Glomerular visceral epithelial cell (primary cell): Measurements from ENCODE around the gene ZNF487.
"Not testable (repeated sequence)": the region's sequence is repeated elsewhere in the genome, so short reads cannot be mapped to it uniquely, and the experiment has no call there.

Source experiments
- DNase-seq: peaks from one replicate; pipeline ENCODE4 v3.0.0-alpha.2; 2016; ENCODE audit errors: extremely low spot score

The ZNF487 gene

DNA sequence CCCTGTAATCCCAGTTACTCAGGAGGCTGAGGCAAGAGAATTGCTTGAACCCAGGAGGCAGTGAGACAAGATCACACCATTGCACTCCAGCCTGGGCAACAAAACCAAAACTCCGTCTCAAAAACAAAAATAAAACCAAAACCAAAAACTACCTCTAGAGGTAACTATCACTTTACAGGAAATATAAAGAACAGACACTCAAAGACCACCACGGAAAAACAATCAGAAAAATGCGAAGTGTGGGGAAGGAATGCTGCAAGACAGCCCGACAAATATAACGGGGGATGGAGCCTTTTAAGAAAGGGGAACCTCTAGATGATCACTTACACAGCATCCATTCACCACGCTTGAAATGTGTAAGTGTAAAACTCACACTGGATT lies 32.2 kb upstream of the ZNF487 start:
- no peak for DNase-seq

DNA sequence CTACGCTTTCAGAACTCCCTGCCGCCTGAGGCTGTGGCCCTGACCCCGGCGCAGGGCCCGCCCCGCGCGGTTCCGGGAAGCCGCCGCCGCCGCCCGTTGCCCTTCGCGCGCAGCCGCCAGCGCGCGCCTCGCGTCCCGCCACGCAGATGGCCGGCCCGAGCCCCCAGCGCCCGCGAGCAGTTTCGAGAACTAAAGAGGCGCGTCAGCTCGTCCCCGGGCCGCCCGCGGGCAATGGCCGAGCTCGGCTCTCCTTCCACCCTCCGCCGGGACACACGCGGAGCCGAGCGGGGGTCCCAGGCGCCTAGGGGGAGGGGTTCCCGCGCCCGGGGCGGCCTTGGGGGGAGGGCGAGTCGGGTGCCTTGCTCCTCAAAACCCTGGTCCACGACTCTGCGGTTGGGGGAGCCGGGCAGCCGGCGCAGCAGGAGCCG lies 29.7 kb upstream of the ZNF487 start:
- peak; percentile 49 for DNase-seq

DNA sequence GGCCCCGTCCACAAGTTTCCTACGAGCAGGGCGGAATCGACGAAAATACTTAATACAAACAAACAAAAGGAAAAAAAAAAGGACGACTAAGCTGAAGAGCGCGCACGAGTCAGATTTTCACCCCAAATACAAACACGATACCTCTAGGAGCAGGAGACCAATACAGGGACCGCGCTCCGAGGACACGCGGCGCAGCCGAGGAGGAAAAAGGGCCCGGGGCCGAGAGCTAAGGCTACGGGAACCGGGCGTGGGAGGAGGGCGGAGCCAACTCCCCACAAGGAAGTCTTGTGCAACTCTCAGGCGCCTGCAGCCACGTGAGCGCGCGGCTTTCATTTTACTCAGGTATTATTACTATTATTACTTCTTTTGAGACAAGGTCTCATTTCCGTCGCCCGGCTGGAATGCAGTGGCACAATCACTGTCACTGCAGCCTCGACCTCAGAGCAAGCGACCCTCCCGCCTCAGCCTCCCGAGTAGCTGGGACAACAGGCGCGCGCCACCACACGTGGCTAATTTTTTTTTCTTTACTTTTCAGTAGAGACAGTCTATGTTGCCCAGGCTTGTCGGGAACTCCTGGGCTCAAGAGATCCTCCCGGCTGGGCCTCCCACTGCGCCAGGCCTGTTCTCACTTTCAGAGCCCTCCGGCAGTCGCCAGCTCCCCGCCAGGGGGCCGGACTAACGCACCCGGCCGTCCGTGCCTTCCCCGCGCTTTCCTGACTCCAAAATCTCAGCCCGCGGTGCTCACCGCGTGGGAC lies 29.2 kb upstream of the ZNF487 start:
- peak; percentile 90 for DNase-seq

DNA sequence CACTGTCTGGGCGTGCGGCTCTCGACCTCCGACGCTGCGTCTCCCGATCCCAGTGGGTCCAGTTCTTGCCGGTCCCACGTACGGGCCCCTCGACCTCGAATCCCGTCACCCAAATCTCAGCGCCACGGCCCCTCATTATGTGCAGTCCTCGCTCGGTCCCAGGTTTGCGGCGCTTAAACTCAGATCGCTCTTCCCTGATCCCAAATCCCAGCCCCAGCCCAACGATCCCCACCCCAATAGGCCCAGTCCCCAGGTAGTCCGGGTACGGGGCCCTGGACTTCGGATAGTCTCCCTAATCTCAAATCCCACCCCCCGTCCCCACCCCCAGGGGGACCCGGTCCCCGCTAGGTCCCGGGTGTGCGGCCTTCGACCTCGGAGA lies 28.6 kb upstream of the ZNF487 start:
- no peak for DNase-seq

DNA sequence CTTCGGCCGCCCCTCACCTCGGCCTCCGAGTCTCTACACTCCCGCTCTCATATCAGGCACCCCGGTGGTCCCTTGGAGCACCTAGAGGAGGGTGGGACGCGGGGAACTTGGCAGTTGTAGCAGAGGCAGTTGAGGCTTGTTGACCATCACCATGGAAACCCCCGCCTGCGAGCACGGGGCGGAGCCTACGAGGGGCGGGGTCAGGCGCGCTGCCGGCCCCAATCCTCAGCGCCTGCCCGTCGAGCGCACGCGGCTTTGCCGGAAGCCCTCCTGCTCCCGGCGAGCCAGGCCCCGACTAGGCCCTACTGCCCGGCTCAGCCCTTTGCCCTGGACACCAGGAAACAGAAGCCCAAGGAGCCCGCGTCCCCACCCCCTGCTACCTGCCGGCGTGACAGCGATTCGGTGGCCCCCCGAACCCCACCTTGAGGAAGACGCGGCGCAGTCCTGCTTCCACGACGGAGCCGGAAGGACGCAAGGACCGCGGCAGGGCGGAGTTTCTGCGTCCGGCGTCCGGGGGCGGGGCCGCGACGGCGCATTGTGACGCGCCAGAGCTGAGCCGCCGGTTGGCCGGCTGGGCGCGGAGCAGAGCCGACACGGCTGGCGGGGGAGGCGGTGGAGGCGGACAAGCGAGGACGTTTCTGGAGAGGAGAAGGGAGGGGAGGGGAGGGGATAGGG lies 28.1 kb upstream of the ZNF487 start, which contains the start of gene HNRNPF:
TSS of gene HNRNPF (minus strand) at position 477 of the 675 bp plus-strand sequence. CDS start 21,302 bp downstream, outside the sequence.
- DNase-seq, result peak; percentile 97

DNA sequence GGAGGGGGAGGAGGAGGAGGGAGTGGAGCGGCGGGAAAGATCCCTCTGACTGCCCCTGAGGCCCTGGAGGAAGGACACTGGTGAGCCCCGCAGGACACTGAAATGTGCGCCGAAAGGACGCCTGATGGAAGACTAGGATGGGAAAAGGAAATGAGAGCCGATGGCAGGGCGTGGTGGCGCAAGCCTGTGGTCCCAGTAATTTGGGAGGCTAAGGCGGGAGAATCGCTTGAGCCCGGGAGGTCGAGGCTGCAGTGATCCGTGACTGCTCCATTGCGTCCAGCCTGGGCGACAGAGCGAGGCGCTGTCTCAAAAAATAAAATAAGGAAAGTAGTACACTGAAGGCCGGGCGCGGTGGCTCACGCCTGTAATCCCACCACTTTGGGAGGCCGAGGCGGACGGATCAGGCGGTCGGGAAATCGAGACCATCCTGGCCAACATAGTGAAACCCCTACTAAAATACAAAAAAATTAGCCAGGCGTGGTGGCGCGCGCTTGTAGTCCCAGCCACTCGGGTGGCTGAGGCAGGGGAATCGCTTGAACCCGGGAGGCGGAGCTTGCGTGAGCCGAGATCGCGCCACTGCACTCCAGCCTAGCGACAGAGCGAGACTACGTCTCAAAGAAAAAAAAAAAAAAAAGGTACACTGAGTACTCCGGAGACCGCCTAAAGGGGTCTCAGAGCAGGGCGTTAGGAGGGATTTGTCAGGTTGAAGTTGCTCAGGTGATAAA lies 27.4 kb upstream of the ZNF487 start:
- DNase-seq, result no peak

DNA sequence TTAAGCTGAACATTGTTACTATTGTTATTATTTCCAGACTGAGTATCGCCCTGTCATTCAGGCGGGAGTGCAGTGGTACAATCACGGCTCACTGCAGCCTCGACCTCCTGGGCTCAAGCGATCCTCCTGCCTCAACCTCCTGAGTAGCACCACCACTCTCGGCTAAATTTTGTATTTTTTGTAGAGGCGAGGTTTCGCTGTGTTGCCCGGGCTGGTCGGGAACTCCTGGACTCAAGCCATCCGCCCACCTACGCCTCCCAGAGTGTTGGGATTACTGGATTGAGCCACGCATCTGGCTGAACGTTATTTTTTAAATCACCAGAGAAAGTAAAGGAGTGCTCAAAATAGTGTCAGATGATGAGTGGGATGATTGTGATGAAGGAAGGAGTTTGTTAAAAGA lies 26.6 kb upstream of the ZNF487 start:
- DNase-seq, result no peak

DNA sequence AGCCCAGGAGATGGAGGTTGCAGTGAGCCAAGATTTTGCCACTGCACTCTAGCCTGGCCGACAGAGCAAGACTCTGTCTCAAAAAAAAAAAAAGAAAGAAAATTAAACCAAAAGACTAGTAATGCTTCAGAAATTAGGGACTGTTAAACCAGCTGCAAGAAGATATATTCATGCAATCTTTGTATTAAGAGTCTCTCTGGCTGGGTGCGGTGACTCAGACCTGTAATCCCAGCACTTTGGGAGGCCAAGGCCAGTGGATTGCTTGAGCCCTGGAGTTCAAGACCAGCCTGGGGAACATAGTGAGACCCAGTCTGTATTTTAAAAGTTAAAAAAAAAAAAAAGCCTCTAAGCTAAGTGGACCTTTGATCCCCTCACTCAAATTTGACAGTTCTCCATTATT lies 25.4 kb upstream of the ZNF487 start:
- no peak for DNase-seq

DNA sequence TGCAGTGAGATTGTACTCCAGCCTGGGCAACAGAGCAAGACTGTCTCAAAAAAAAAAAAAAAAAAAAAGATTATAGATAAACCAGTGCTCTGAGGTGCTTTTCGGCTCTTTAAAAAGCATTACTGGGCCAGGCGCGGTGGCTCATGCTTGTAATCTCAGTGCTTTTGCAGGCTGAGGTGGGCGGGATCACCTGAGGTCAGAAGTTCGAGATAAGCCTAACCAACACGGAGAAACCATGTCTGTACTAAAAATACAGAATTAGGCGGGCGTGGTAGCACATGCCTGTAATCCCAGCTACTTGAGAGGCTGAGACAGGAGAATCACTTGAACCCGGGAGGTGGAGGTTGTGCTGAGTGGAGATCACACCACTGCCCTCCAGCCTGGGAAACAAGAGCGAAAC lies 21.4 kb upstream of the ZNF487 start:
- no peak for DNase-seq

DNA sequence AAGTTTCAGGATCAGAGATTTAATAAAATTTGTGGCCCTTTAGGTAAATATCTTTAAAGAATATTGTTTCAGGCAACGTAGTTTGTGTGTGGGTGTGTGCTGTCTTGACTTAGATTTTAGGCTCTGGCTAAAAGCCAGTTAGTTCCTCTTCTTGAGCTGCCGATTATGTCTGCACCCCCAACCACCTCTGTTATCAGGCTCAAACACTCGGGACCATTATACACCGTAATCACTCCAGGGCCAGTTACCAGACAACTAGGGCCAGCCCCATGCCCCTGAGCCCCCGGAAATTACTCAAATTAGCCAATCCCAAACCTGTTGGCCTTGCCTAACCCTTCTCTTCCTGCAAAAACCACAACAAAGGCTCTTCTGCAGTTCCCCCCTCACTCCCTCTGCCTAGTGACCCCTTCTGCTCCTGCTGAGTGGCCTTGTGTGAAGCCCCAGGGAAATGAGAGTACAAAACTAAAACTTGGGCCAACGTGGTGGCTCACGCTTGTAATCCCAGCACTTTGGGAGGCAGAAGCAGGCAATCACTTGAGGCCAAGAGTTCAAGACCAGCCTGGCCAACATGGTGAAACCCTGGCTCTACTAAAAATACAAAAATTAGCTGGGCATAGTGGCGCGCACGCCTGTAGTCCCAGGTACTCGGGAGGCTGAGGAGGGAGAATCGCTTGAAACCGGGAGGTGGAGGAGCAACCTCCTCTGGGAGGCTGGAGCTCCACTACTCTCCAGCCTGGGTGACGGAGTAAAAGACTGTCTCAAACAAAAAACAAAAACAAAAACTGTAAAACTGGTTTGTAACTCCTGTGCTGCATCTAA lies 18.8 kb upstream of the ZNF487 start:
- no peak for DNase-seq

DNA sequence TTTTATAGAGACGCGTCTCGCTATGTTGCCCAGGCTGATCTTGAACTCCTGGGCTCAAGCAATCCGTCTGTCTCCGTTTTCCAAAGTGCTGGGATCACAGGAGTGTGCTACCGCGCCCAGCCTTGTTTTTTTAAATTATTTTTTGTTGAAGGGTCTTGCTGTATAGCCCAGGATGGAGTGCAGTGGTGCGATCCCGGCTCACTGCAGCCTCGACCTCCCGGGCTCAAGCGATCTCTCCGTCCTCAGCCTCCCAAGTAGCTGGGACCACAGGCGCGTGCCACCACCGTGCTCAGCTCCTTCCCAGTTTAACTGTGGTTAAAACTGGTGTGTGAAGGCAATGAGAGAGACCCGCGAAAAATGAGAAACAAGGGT lies 16.9 kb upstream of the ZNF487 start:
- no peak for DNase-seq

DNA sequence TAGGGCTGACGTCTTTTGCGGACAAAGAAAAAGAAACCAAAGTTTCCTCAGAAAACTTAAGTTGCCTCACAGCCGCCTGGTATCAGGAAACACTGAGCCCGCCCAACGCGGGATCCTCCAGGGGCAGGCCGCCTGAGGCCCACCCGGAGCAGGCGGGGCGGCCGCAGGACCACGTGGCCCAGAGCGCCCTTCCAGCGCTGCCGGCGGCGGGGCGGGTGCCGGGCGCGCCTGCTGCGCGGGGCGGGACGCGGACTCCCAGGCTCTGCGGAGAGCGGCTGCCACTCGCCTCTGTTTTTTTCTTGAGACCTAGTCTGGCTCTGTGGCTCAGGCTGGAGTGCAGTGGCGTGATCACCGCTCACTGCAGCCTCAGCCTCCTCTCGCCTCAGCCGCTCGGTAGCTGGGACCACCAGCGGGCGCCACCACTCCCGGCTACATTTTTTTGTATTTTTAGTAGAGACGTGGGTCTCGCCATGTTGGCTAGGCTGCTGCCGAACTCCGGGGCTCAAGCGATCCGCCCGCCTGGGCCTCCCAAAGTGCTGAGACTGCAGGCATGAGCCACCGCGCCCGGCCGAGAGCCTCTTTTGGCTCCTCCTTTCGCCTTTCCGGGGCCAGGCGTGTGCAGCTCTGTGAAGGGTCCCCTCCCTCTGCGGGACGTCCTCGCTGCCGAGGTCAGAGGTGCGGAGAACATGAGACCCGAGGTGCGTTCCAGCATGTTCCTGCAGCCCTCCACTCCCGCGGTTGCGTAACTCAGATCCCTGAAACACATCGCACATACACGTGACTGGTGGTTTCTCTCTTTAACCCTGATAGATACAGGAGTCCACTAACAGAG lies 16.3 kb upstream of the ZNF487 start:
- DNase-seq, result peak; percentile 85

DNA sequence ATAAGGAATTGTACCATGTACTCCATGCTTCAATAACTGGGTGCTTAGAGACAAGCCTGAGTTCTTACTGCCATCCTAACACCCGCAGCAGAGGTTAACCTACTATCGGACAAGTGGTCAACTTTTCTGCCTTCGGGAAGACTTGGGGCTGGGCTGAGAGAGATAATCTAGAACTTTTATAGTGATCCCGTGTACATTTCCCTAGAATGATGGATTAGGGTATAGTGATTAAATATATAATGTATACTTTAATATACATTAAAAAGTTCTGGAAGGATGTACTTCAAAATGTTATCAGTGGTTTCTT lies 15.8 kb upstream of the ZNF487 start:
- DNase-seq, result no peak

DNA sequence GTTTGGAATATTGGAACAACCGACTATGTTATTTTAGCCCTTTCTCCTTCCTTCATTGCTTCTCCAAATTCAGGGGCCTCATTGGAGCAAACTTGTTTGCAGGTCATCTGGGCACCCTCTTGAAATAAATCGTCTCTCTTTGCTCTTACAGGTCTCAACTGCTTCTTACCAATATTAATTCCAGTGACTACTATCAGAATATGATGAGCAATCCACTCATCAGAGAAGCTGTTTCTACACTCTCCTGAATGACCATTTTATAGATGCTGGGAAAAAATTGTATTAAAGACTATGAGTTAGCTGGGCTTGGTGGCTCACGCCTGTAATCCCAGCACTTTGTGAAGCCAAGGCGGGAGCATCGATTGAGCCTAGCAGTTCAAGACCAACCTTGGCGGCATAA lies 15.4 kb upstream of the ZNF487 start:
- no peak for DNase-seq

DNA sequence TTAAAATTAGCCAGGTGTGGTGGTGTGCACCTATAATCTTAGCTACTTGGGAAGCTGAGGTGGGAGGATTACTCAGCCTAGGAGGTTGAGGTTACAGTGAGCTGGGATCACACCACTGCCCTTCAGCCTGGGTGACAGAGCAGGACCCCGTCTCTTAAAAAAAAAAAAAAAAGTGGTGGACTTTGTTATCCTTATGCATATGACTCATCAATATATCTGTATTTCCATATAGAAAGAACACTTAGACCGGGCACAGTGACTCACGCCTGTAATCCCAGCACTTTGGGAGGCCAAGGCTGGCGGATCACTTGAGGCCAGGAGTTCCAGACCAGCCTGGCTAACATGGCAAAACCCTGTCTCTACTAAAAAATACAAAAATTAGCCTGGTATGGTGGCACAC lies 15.0 kb upstream of the ZNF487 start:
- DNase-seq, result not testable (repeated sequence)

DNA sequence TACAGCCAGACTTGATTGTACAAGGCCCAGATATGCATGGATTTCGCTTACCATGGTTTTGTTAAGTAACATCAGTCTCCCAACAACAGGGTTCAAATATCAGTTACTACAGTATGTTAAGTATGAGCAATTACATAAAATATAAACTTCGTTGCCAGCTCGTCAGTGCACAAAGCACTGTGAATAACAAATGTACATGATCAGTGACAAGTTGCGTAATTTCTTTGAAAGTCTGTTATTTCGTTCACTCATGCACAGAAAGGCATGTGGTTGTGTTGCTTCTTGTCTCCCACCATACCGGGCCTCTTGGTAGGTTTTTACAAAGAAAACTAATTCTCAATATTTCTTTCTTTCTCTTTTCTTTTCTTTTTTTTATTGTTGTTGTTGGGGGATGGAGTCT lies 12.5 kb upstream of the ZNF487 start:
- no peak for DNase-seq

DNA sequence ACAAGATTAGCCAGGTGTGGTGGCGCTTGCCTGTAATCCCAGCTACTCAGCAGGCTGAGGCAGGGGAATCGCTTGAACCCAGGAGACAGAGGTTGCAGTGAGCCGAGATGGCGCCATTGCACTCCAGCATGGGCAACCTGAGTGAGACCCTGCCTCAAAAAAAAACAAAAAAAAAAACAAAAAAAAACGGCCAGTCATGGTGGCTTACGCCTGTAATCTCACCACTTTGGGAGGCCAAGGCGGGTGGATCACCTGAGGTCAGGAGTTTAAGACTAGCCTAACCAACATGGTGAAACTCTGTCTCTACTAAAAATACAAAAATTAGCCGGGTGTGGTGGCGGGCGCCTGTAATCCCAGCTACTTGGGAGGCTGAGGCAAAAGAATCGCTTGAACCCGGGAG lies 10.4 kb upstream of the ZNF487 start:
- DNase-seq, result not testable (repeated sequence)

DNA sequence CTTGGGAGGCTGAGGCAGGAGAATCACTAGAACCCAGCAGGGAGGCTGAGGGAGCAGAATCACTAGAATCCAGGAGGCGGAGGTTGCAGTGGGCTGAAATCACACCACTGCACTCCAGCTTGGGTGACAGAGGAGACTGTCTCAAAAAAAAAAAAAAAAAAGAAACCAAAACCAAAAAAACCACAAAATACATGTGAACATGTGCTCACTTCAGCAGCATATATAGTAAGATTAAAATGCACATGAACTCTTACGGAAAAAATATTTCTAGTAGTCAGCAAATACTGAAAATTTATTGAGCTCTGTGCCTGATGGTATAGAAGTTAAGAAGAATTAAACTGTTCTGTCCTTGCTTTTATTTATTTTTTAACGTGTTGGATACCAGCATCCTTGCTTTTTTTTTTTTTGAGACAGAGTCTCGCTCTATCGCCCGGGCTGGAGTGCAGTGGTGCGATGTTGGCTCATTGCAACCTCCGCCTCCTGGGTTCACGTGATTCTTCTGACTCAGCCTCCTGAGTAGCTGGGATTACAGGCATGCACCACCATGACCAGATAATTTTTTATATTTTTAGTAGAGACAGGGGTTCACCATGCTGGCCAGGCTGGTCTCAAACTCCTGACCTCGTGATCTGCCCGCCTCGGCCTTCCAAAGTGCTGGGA lies 9.6 kb upstream of the ZNF487 start:
- DNase-seq, result peak; percentile 23

DNA sequence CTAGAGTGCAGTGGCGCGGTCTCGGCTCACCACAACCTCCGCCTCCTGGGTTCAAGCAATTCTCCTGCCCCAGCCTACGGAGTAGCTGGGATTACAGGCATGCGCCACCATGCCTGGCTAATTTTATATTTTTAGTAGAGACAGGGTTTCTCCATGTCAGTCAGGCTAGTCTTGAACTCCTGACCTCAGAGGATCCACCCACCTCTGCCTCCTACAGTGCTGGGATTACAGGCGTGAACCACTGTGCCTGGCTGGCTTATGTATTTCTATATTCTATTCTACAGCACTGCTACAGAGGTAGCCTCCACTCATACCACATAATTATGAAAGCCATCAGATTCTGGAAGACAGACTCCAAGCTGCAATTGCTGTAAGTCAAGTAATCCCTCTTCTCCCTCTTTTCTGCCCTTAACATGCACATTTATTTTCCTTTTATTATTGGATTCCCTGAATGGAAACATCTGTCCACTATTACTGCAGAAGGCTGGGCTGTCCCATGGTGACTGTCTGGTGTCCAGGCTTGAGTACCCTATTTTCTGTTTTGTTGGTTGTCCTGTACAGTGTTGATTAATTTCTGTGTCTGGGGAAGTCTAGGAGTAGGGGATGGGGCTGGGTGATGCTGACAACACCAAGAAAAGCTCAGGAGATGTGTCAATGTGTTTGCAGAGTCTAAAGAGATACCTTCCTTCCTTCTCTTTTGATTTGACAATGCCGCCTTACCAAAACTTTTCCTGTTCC lies 5.8 kb upstream of the ZNF487 start:
- DNase-seq, result no peak
